H9 (cell line): ENCODE results near the gene MEGF9. TPM values are rescaled to one million over a fixed set of nuclear protein-coding genes. Genes with fewer than 3 reads are reported as not detected.

ENCODE experiments used
- DNase-seq: peaks from one replicate; pipeline ENCODE4 v3.0.0-alpha.2; 2017
- H2AFZ ChIP-seq: one replicate; pipeline ENCODE4 v1.6.1; 2013; ENCODE audit warnings: mild to moderate bottlenecking, low read length, control low read depth, moderate library complexity
- H2AK5ac ChIP-seq: 2 replicates; pipeline ENCODE4 v1.6.1; 2013; ENCODE audit warnings: low read length, control low read depth, mixed read lengths; ENCODE audit not compliant: insufficient read length
- H2BK120ac ChIP-seq: one replicate; pipeline ENCODE4 v1.6.1; 2013; ENCODE audit warnings: low read depth, mild to moderate bottlenecking, low read length, control low read depth, inconsistent platforms; ENCODE audit not compliant: poor library complexity, severe bottlenecking
- H2BK12ac ChIP-seq: 2 replicates; pipeline ENCODE4 v1.6.1; 2013; ENCODE audit warnings: low read length, control low read depth, mixed read lengths, low read depth; ENCODE audit not compliant: insufficient read length
- H2BK15ac ChIP-seq: 2 replicates; pipeline ENCODE4 v1.6.1; 2013; ENCODE audit warnings: low read depth, low read length, control low read depth
- H2BK20ac ChIP-seq: one replicate; pipeline ENCODE4 v1.6.1; 2013; ENCODE audit warnings: low read depth, mild to moderate bottlenecking, low read length, control low read depth, inconsistent platforms; ENCODE audit not compliant: poor library complexity, severe bottlenecking
- H2BK5ac ChIP-seq: 2 replicates; pipeline ENCODE4 v1.6.1; 2013; ENCODE audit warnings: low read length, control low read depth, mixed read lengths; ENCODE audit not compliant: insufficient read length
- H3K14ac ChIP-seq: 2 replicates; pipeline ENCODE4 v1.6.1; 2013; ENCODE audit warnings: low read length, control low read depth; ENCODE audit not compliant: insufficient read depth
- H3K18ac ChIP-seq: 2 replicates; pipeline ENCODE4 v1.6.1; 2013; ENCODE audit warnings: low read depth, mild to moderate bottlenecking, mixed read lengths, low read length, control low read depth; ENCODE audit not compliant: insufficient read length
- H3K23ac ChIP-seq: 2 replicates; pipeline ENCODE4 v1.6.1; 2013; ENCODE audit warnings: low read length, control low read depth, mixed read lengths, low read depth; ENCODE audit not compliant: insufficient read length
- H3K23me2 ChIP-seq: 2 replicates; pipeline ENCODE4 v1.6.1; 2013; ENCODE audit warnings: low read depth, mild to moderate bottlenecking, mixed read lengths, low read length, control low read depth; ENCODE audit not compliant: insufficient read length, poor library complexity, severe bottlenecking
- H3K27ac ChIP-seq: 2 replicates; pipeline ENCODE4 v1.5.1; 2013; ENCODE audit warnings: low read length, control low read depth, mixed read lengths, low read depth; ENCODE audit not compliant: insufficient read length
- H3K27me3 ChIP-seq: 2 replicates; pipeline ENCODE4 v1.6.1; 2013; ENCODE audit warnings: low read length, control low read depth, inconsistent platforms; ENCODE audit not compliant: insufficient read depth
- H3K4ac ChIP-seq: 2 replicates; pipeline ENCODE4 v1.6.1; 2013; ENCODE audit warnings: low read depth, mild to moderate bottlenecking, control low read depth, inconsistent platforms, low read length, moderate library complexity
- H3K4me1 ChIP-seq: 2 replicates; pipeline ENCODE4 v1.6.1; 2013; ENCODE audit warnings: low read length, control low read depth, inconsistent platforms; ENCODE audit not compliant: insufficient read depth
- H3K4me2 ChIP-seq: 2 replicates; pipeline ENCODE4 v1.6.1; 2013; ENCODE audit warnings: low read length, control low read depth, mixed read lengths; ENCODE audit not compliant: insufficient read length, insufficient read depth
- H3K56ac ChIP-seq: 2 replicates; pipeline ENCODE4 v1.6.1; 2013; ENCODE audit warnings: low read depth, mild to moderate bottlenecking, mixed read lengths, low read length, control low read depth; ENCODE audit not compliant: insufficient read length
- H3K79me1 ChIP-seq: 2 replicates; pipeline ENCODE4 v1.6.1; 2013; ENCODE audit warnings: low read depth, mild to moderate bottlenecking, moderate library complexity, low read length, control low read depth, inconsistent platforms; ENCODE audit not compliant: insufficient read depth, poor library complexity, severe bottlenecking
- H3K79me2 ChIP-seq: 2 replicates; pipeline ENCODE4 v1.6.1; 2013; ENCODE audit warnings: low read length, control low read depth, inconsistent platforms; ENCODE audit not compliant: insufficient read depth
- H3K9ac ChIP-seq: 2 replicates; pipeline ENCODE4 v1.6.1; 2013; ENCODE audit warnings: low read length, control low read depth, mixed read lengths; ENCODE audit not compliant: insufficient read length; ENCODE audit errors: extremely low read depth
- H3K9me3 ChIP-seq: one replicate; pipeline ENCODE4 v1.6.1; 2013; ENCODE audit warnings: low read depth, low read length, inconsistent platforms; ENCODE audit not compliant: control insufficient read depth
- H3T11ph ChIP-seq: one replicate; pipeline ENCODE4 v1.6.1; 2013; ENCODE audit warnings: mild to moderate bottlenecking, low read length, control low read depth, inconsistent platforms
- H4K20me1 ChIP-seq: one replicate; pipeline ENCODE4 v1.6.1; 2013; ENCODE audit not compliant: control insufficient read depth, insufficient read length, insufficient read depth
- H4K5ac ChIP-seq: 2 replicates; pipeline ENCODE4 v1.6.1; 2013; ENCODE audit warnings: low read depth, mild to moderate bottlenecking, mixed read lengths, low read length, control low read depth; ENCODE audit not compliant: insufficient read length
- H4K8ac ChIP-seq: replicated peaks from 2 replicates; pipeline ENCODE4 v1.6.1; 2013; ENCODE audit warnings: low read length, control low read depth, mixed read lengths, low read depth; ENCODE audit not compliant: insufficient read length
- H4K91ac ChIP-seq: 2 replicates; pipeline ENCODE4 v1.6.1; 2013; ENCODE audit warnings: low read depth, mild to moderate bottlenecking, moderate library complexity, mixed read lengths, low read length, control low read depth; ENCODE audit not compliant: insufficient read length
- H3K27ac Mint-ChIP-seq, 3 experiments: 2 replicates in 2 of 3; 3 replicates in 1 of 3; pipeline ENCODE4 v1.8.0; 2020 to 2021; ENCODE audit warnings: mixed read lengths in 3 of 3, mild to moderate bottlenecking in 1 of 3, moderate library complexity in 1 of 3
- H3K27me3 Mint-ChIP-seq: 2 replicates; pipeline ENCODE4 v1.8.0; 2021; ENCODE audit warnings: low read depth, mild to moderate bottlenecking, moderate library complexity, mixed read lengths
- H3K36me3 Mint-ChIP-seq, 3 experiments: 2 replicates in 2 of 3; 3 replicates in 1 of 3; pipeline ENCODE4 v1.8.0; 2020 to 2021; ENCODE audit warnings: low read depth in 3 of 3, mixed read lengths in 3 of 3; ENCODE audit not compliant: insufficient read depth in 1 of 3
- H3K4me1 Mint-ChIP-seq, 2 experiments: 2 replicates each; pipeline ENCODE4 v1.8.0; 2020; ENCODE audit warnings: mixed read lengths in 2 of 2
- H3K4me3 Mint-ChIP-seq, 2 experiments: 2 replicates in 1 of 2; 3 replicates in 1 of 2; pipeline ENCODE4 v1.8.0; 2020 to 2021; ENCODE audit warnings: mild to moderate bottlenecking in 2 of 2, mixed read lengths in 2 of 2, moderate library complexity in 1 of 2
- H3K9me3 Mint-ChIP-seq, 2 experiments: 2 replicates in 1 of 2; 3 replicates in 1 of 2; pipeline ENCODE4 v1.8.0; 2020; ENCODE audit warnings: mild to moderate bottlenecking in 2 of 2, mixed read lengths in 2 of 2, moderate library complexity in 1 of 2
- CTCF ChIP-seq: fragments of 200-600 bp; sonication (generic); conservative IDR thresholded peaks from 3 replicates; pipeline ENCODE4 v1.8.0; 2021; ENCODE audit warnings: antibody characterized with exemption, mild to moderate bottlenecking
- WGBS: extraction: QIAGEN DNeasy Blood & Tissue Kit; methylation state at CpG from one replicate; pipeline ENCODE4 v1.1.7; 2013; ENCODE audit warnings: missing lambda C conversion rate, low lambda C conversion rate, mixed read lengths; ENCODE audit not compliant: insufficient read length; ENCODE audit errors: extremely low coverage; 5-methylcytosine and 5-hydroxymethylcytosine counted together
- total RNA-seq: library from RNA; stranded (reverse); gene quantifications from 2 replicates; pipeline ENCODE4 v1.2.1, GENCODE V29; 2021

The MEGF9 gene
- total RNA-seq, 1 experiment from 2014 or later, result 0.94 TPM

GRCh38 chr9:120755044-120755443 is 40.8 kb upstream of the MEGF9 start:
- Histone ChIP-seq H3K9me3 (no peaks in the 10 kb centered on the region), H3K4me2 (no peak overlapping the region), H3K27me3 (no peaks in the 10 kb centered on the region), H3K4me1 (no peaks in the 10 kb centered on the region; the same call in 1 of the 2 replicates), H3T11ph (no peak overlapping the region), H3K79me2 (no peaks in the 10 kb centered on the region), H2BK15ac (no peak overlapping the region), H3K79me1 (no peaks in the 10 kb centered on the region), H3K4ac (no peak overlapping the region), H2BK5ac (no peak overlapping the region), H3K23me2 (no peaks in the 10 kb centered on the region), H3K56ac (no peak overlapping the region), H3K27ac (no peak overlapping the region), H4K8ac (no peak overlapping the region), H4K91ac (no peak overlapping the region), H2BK12ac (no peak overlapping the region), H2AK5ac (no peak overlapping the region), H3K9ac (no peak overlapping the region), H3K18ac (no peak overlapping the region), H3K14ac (no peak overlapping the region), H4K5ac (no peak overlapping the region), H2BK20ac (no peak overlapping the region), H3K23ac (no peak overlapping the region), H4K20me1 (no peaks in the 10 kb centered on the region), H2BK120ac (no peak overlapping the region), H2AFZ (no peak overlapping the region)
- Mint-ChIP-seq H3K36me3 (no peaks in the 10 kb centered on the region), H3K4me3 (no peak overlapping the region), H3K4me1 (no peaks in the 10 kb centered on the region), H3K27me3 (no peaks in the 10 kb centered on the region), H3K27ac (no peak overlapping the region), H3K9me3 (no peaks in the 10 kb centered on the region)
- no peak for TF ChIP-seq CTCF
- WGBS, result no CpG with 5 or more reads among the region's 2 CpGs
- no peak for DNase-seq
